Neural cell (in vitro differentiated cells): ENCODE results near the gene NAGS. TPM values are rescaled to one million over a fixed set of nuclear protein-coding genes. Genes with fewer than 3 reads are reported as not detected.
A peak's percentile ranks its signal among the peaks of the same experiment; 100 is the strongest.

Experiments used
- H2AFZ ChIP-seq: fragments of 200-600, 300-800 bp; sonication (generic), shearing (Covaris generic); 2 replicates; pipeline ENCODE4 v1.6.0; 2014; ENCODE audit warnings: low read depth, mild to moderate bottlenecking, antibody characterized with exemption, low read length, moderate library complexity
- H3F3A ChIP-seq: fragments of 200-600 bp; shearing (Covaris generic); 2 replicates; pipeline ENCODE4 v1.6.1; 2016; ENCODE audit warnings: mild to moderate bottlenecking, moderate library complexity, mixed read lengths, antibody characterized with exemption, low read length; ENCODE audit not compliant: insufficient read depth, poor library complexity, severe bottlenecking
- H3K27ac ChIP-seq: fragments of 200-600, 300-800 bp; sonication (generic), shearing (Covaris generic); 2 replicates; pipeline ENCODE4 v1.5.1; 2014; ENCODE audit warnings: mild to moderate bottlenecking, low read length, moderate library complexity
- H3K27me3 ChIP-seq: fragments of 300-800, 200-600 bp; sonication (generic), shearing (Covaris generic); 2 replicates; pipeline ENCODE4 v1.6.0; 2014; ENCODE audit warnings: mild to moderate bottlenecking, low read depth, low read length, moderate library complexity; ENCODE audit not compliant: insufficient read depth
- H3K36me3 ChIP-seq: fragments of 300-800, 200-600 bp; sonication (generic), shearing (Covaris generic); 2 replicates; pipeline ENCODE4 v1.5.1; 2014; ENCODE audit warnings: mild to moderate bottlenecking, antibody characterized with exemption, low read length, moderate library complexity; ENCODE audit not compliant: insufficient read depth
- H3K4me2 ChIP-seq: fragments of 300-800, 200-600 bp; sonication (generic), shearing (Covaris generic); 2 replicates; pipeline ENCODE4 v1.6.0; 2014; ENCODE audit warnings: mild to moderate bottlenecking, low read length
- H3K4me3 ChIP-seq: fragments of 300-800, 200-600 bp; sonication (generic), shearing (Covaris generic); 2 replicates; pipeline ENCODE4 v1.5.1; 2014; ENCODE audit warnings: mild to moderate bottlenecking, low read length, moderate library complexity
- H3K79me2 ChIP-seq: fragments of 200-600 bp; shearing (Covaris generic); replicated peaks from 2 replicates; pipeline ENCODE4 v1.6.0; 2014; ENCODE audit warnings: mild to moderate bottlenecking, low read length, moderate library complexity; ENCODE audit not compliant: insufficient read depth
- H3K9ac ChIP-seq: fragments of 300-800, 200-600 bp; sonication (generic), shearing (Covaris generic); 2 replicates; pipeline ENCODE4 v1.6.1; 2016; ENCODE audit warnings: mild to moderate bottlenecking, low read length, mixed read lengths
- H3K9me2 ChIP-seq: fragments of 200-600 bp; shearing (Covaris generic); 2 replicates; pipeline ENCODE4 v1.6.1; 2016; ENCODE audit warnings: mild to moderate bottlenecking, low read length, mixed read lengths; ENCODE audit not compliant: insufficient read depth
- H3K9me3 ChIP-seq: fragments of 200-600, 300-800 bp; sonication (generic), shearing (Covaris generic); 2 replicates; pipeline ENCODE4 v1.6.1; 2016; ENCODE audit warnings: mild to moderate bottlenecking, mixed run types, low read length, moderate library complexity, mixed read lengths
- H4K20me1 ChIP-seq: fragments of 200-600 bp; shearing (Covaris generic); 2 replicates; pipeline ENCODE4 v1.6.1; 2016; ENCODE audit warnings: mild to moderate bottlenecking, mixed run types; ENCODE audit not compliant: insufficient read depth
- EP300 ChIP-seq: fragments of 450-650 bp; conservative IDR thresholded peaks from 2 replicates; pipeline ENCODE4 v1.6.1; 2014; ENCODE audit warnings: antibody characterized with exemption, mild to moderate bottlenecking, moderate library complexity; ENCODE audit not compliant: poor library complexity, severe bottlenecking
- EZH2 ChIP-seq: fragments of 200-600, 300-800 bp; shearing (Covaris generic), sonication (generic); IDR thresholded peaks from 2 replicates; pipeline ENCODE4 v1.6.1; 2014; ENCODE audit warnings: antibody characterized with exemption, low read length, borderline replicate concordance, mild to moderate bottlenecking; ENCODE audit not compliant: insufficient read depth, poor library complexity, severe bottlenecking
- MXI1 ChIP-seq: fragments of 450-650 bp; conservative IDR thresholded peaks from 2 replicates; pipeline ENCODE4 v1.6.1; 2014; ENCODE audit warnings: antibody characterized with exemption, mild to moderate bottlenecking; ENCODE audit not compliant: poor library complexity, severe bottlenecking
- POLR2AphosphoS5 ChIP-seq: IDR thresholded peaks from 2 replicates; pipeline ENCODE4 v1.6.1; 2012
- RAD21 ChIP-seq: fragments of 450-650 bp; conservative IDR thresholded peaks from 2 replicates; pipeline ENCODE4 v1.6.1; 2014; ENCODE audit warnings: antibody characterized with exemption, mild to moderate bottlenecking, moderate library complexity
- SMC3 ChIP-seq: fragments of 450-650 bp; conservative IDR thresholded peaks from 2 replicates; pipeline ENCODE4 v1.6.1; 2014; ENCODE audit warnings: antibody characterized with exemption, mild to moderate bottlenecking, moderate library complexity; ENCODE audit not compliant: poor library complexity
- TAF1 ChIP-seq: IDR thresholded peaks from 2 replicates; pipeline ENCODE4 v1.6.1; 2012; ENCODE audit warnings: low read depth
- polyA plus RNA-seq: library from polyadenylated mRNA; depleted of rRNA; stranded (reverse); fragments of >200 nt; gene quantifications from 2 replicates; pipeline ENCODE4 v1.2.3, GENCODE V29; 2014
- TF ChIP-seq, protein P1 (sequence below): IDR thresholded peaks from 2 replicates; pipeline ENCODE4 v1.6.1; 2012; ENCODE audit warnings: borderline replicate concordance
- TF ChIP-seq, protein P2 (sequence below): fragments of 450-650 bp; IDR thresholded peaks from 2 replicates; pipeline ENCODE4 v1.5.1; 2014; ENCODE audit warnings: antibody characterized with exemption, mild to moderate bottlenecking, moderate library complexity; ENCODE audit not compliant: poor library complexity, severe bottlenecking

NAGS gene
- polyA plus RNA-seq, 1 donor from 2014 or later, result not detected

DNA sequence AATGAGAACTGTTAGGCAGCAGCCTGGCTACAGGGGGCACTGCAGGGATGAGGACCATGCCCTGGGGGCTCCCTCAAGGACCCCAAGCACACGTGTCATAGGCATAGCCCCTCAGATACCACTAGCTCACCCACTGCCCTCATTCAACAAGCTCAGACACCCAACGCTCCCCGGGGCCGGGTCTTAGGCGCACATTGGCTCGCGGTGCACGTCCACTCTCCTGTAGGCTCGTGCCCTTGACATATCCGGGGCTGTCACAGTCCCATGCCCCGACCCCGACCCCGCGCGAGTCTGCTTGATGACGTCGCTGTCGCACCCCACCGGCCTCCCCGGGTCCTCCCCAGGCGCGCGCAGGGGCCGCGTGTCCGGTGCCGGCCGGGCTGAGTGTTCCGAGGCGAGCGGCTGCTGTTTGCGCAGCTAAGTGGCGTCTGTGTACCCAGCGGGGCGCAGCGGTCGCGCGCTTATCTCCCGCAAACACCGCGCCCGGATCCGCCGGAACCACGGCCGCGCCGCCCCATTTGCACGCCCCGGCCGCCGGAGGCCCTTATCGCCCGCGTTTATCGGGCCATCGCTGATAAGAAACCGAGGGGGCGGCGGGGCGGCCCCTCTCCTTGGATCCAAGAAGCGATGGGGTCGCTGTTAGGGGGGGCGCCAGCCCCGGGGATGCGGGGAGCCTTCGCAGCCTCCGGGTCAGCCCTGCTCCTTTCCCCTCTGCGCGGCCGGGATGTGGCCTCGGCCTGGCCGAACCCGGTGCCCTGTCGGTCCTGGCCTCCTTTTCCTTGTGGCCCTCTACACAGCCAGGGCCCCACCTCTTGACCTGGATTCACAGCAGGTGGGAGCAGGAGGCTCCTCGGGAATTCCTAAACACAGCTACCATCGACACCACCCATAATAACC is 20.7 kb upstream of the NAGS start:
- H3K36me3 ChIP-seq, result no peaks in the 10 kb centered on the region
- H3K9me3 ChIP-seq, result no peaks in the 10 kb centered on the region
- no peaks in the 10 kb centered on the region for H3K79me2 ChIP-seq
- H3K9me2 ChIP-seq, result no peaks in the 10 kb centered on the region
- H3K27ac ChIP-seq, result no peak overlapping the region
- TF ChIP-seq, protein P1, sequence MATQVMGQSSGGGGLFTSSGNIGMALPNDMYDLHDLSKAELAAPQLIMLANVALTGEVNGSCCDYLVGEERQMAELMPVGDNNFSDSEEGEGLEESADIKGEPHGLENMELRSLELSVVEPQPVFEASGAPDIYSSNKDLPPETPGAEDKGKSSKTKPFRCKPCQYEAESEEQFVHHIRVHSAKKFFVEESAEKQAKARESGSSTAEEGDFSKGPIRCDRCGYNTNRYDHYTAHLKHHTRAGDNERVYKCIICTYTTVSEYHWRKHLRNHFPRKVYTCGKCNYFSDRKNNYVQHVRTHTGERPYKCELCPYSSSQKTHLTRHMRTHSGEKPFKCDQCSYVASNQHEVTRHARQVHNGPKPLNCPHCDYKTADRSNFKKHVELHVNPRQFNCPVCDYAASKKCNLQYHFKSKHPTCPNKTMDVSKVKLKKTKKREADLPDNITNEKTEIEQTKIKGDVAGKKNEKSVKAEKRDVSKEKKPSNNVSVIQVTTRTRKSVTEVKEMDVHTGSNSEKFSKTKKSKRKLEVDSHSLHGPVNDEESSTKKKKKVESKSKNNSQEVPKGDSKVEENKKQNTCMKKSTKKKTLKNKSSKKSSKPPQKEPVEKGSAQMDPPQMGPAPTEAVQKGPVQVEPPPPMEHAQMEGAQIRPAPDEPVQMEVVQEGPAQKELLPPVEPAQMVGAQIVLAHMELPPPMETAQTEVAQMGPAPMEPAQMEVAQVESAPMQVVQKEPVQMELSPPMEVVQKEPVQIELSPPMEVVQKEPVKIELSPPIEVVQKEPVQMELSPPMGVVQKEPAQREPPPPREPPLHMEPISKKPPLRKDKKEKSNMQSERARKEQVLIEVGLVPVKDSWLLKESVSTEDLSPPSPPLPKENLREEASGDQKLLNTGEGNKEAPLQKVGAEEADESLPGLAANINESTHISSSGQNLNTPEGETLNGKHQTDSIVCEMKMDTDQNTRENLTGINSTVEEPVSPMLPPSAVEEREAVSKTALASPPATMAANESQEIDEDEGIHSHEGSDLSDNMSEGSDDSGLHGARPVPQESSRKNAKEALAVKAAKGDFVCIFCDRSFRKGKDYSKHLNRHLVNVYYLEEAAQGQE, result no peak
- TF ChIP-seq SMC3, result no peak
- TF ChIP-seq POLR2AphosphoS5, result peak; percentile 22
- TF ChIP-seq, protein P2, sequence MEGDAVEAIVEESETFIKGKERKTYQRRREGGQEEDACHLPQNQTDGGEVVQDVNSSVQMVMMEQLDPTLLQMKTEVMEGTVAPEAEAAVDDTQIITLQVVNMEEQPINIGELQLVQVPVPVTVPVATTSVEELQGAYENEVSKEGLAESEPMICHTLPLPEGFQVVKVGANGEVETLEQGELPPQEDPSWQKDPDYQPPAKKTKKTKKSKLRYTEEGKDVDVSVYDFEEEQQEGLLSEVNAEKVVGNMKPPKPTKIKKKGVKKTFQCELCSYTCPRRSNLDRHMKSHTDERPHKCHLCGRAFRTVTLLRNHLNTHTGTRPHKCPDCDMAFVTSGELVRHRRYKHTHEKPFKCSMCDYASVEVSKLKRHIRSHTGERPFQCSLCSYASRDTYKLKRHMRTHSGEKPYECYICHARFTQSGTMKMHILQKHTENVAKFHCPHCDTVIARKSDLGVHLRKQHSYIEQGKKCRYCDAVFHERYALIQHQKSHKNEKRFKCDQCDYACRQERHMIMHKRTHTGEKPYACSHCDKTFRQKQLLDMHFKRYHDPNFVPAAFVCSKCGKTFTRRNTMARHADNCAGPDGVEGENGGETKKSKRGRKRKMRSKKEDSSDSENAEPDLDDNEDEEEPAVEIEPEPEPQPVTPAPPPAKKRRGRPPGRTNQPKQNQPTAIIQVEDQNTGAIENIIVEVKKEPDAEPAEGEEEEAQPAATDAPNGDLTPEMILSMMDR, result peak; percentile 55
- TF ChIP-seq EP300, result no peak
- peak; percentile 20 for TF ChIP-seq MXI1
- no peak for TF ChIP-seq RAD21
- TF ChIP-seq EZH2, result no peak
- no peak for TF ChIP-seq TAF1
- H4K20me1 ChIP-seq, result no peaks in the 10 kb centered on the region
- H3F3A ChIP-seq, result no peaks in the 10 kb centered on the region
- peak overlapping the region; percentile 66 for H3K4me3 ChIP-seq
- peak overlapping the region; percentile 46 for H3K9ac ChIP-seq
- H3K4me2 ChIP-seq, result no peak overlapping the region
- peaks cover 27% of the 10 kb centered on the region for H3K27me3 ChIP-seq
- no peak overlapping the region for H2AFZ ChIP-seq

DNA sequence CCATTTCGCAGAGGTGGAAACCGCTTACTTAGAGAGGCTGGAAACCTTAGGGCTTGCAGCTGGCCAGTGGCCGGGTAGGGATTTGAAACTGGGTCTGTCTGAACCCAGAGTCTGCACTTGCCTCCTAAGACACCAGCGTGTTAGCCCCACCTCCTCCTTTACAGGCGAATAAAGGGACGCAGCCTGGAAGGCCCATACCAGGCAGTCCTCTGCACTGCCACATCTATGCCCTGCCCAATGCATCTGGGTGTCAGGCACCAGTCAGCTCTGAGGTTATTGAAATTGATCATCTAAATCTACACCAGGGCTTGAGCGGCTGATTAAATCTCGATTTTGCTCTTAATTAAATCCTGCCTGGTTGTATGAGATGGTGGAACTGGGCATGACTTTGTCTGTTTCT is 19.9 kb upstream of the NAGS start:
- H3K79me2 ChIP-seq, result no peaks in the 10 kb centered on the region
- TF ChIP-seq, protein P2, result no peak
- TF ChIP-seq POLR2AphosphoS5 (no peak), EZH2 (no peak), EP300 (no peak), SMC3 (no peak), MXI1 (no peak), TAF1 (no peak), RAD21 (no peak)
- TF ChIP-seq, protein P1, result no peak
- H2AFZ ChIP-seq, result no peak overlapping the region
- H3K27me3 ChIP-seq, result peaks cover 27% of the 10 kb centered on the region
- no peaks in the 10 kb centered on the region for H3K36me3 ChIP-seq
- no peak overlapping the region for H3K9ac ChIP-seq
- no peaks in the 10 kb centered on the region for H3F3A ChIP-seq
- no peaks in the 10 kb centered on the region for H3K9me2 ChIP-seq
- H3K4me3 ChIP-seq, result no peak overlapping the region
- no peak overlapping the region for H3K27ac ChIP-seq
- no peaks in the 10 kb centered on the region for H3K9me3 ChIP-seq
- H3K4me2 ChIP-seq, result no peak overlapping the region
- no peaks in the 10 kb centered on the region for H4K20me1 ChIP-seq
